ENCODE data around the gene APOA5.

GRCh38 chr11:116787436-116787785, 4.3 kb downstream of the APOA5 start:
- TF ChIP-seq CREB1 (IDR thresholded peaks at IDR 0.05) (no peak), MAFK (IDR thresholded peaks at IDR 0.05; ENCODE audit: low read depth, low read length) (no peak), SIN3A (conservative IDR thresholded peaks at IDR 0.05 in 1 of 2, IDR thresholded peaks at IDR 0.05 in 1 of 2; ENCODE audit: low read depth in 1 of 2, low read length in 2 of 2) (no peak; a peak in 1 of 4 replicates), CTCF (IDR thresholded peaks at IDR 0.05; ENCODE audit: control extremely low read depth in 1 of 3, insufficient read depth in 1 of 3, low read depth in 1 of 3, low read length in 3 of 3) (no peak), ATF2 (IDR thresholded peaks at IDR 0.05; ENCODE audit: low read length) (no peak), RAD21 (IDR thresholded peaks at IDR 0.05 in 1 of 2, conservative IDR thresholded peaks at IDR 0.05 in 1 of 2; ENCODE audit: low read depth in 2 of 2, low read length in 2 of 2) (no peak), ATF3 (IDR thresholded peaks at IDR 0.05; ENCODE audit: insufficient read depth, low read depth, low read length) (no peak)

Data from H1 (cell line).